Measurements from ENCODE around the gene RD3L.

Gene RD3L

GRCh38 chr14:103949131-103949790 lies 6.9 kb upstream of the RD3L start:
- no peaks in the 10 kb centered on the region for H3K4me1 ChIP-seq (ENCODE audit: insufficient read depth, low read length)
- no peak overlapping the region for H3K27ac ChIP-seq (ENCODE audit: low read length)
- no peak overlapping the region for H3K9ac ChIP-seq (ENCODE audit: low read depth, low read length)
- no peaks in the 10 kb centered on the region for H3K27me3 ChIP-seq (ENCODE audit: insufficient read depth, low read length)
- H3K9me3 ChIP-seq (ENCODE audit: insufficient read depth, low read depth, low read length): no peaks in the 10 kb centered on the region; the same call in 1 of the 2 replicates
- H3K4me3 ChIP-seq (ENCODE audit: low read length): no peak overlapping the region
- H3K36me3 ChIP-seq (ENCODE audit: insufficient read depth, low read depth, low read length): no peaks in the 10 kb centered on the region

- Histone ChIP-seq H3K9ac (ENCODE audit: low read depth, low read length) (no peak overlapping the region), H3K27me3 (ENCODE audit: insufficient read depth, low read length) (no peaks in the 10 kb centered on the region), H3K4me1 (ENCODE audit: insufficient read depth, low read length) (no peaks in the 10 kb centered on the region), H3K27ac (ENCODE audit: low read length) (no peak overlapping the region), H3K9me3 (ENCODE audit: insufficient read depth, low read depth, low read length) (no peaks in the 10 kb centered on the region; the same call in 1 of the 2 replicates), H3K36me3 (ENCODE audit: insufficient read depth, low read depth, low read length) (no peaks in the 10 kb centered on the region), H3K4me3 (ENCODE audit: low read length) (no peak overlapping the region)
Measured at GRCh38 chr14:103948442-103948841, 6.1 kb upstream of the RD3L start.

- Histone ChIP-seq H3K4me3 (ENCODE audit: low read length) (no peak overlapping the region), H3K36me3 (ENCODE audit: insufficient read depth, low read depth, low read length) (no peaks in the 10 kb centered on the region), H3K9me3 (ENCODE audit: insufficient read depth, low read depth, low read length) (no peaks in the 10 kb centered on the region; the same call in 1 of the 2 replicates), H3K9ac (ENCODE audit: low read depth, low read length) (no peak overlapping the region), H3K27me3 (ENCODE audit: insufficient read depth, low read length) (no peaks in the 10 kb centered on the region), H3K4me1 (ENCODE audit: insufficient read depth, low read length) (no peaks in the 10 kb centered on the region), H3K27ac (ENCODE audit: low read length) (no peak overlapping the region)
Measured at GRCh38 chr14:103946975-103947374, 4.6 kb upstream of the RD3L start.

- no peaks in the 10 kb centered on the region; the same call in 1 of the 2 replicates for H3K9me3 ChIP-seq (ENCODE audit: insufficient read depth, low read depth, low read length)
- H3K4me3 ChIP-seq (ENCODE audit: low read length): no peak overlapping the region
- H3K36me3 ChIP-seq (ENCODE audit: insufficient read depth, low read depth, low read length): no peaks in the 10 kb centered on the region
- H3K27me3 ChIP-seq (ENCODE audit: insufficient read depth, low read length): peaks cover 11% of the 10 kb centered on the region
- no peaks in the 10 kb centered on the region for H3K4me1 ChIP-seq (ENCODE audit: insufficient read depth, low read length)
- H3K27ac ChIP-seq (ENCODE audit: low read length): no peak overlapping the region
- H3K9ac ChIP-seq (ENCODE audit: low read depth, low read length): no peak overlapping the region
Measured at GRCh38 chr14:103943673-103944072, 1.3 kb upstream of the RD3L start.

GRCh38 chr14:103941462-103941861 lies 867 bp downstream of the RD3L start:
- H3K4me1 ChIP-seq (ENCODE audit: insufficient read depth, low read length): no peaks in the 10 kb centered on the region

GRCh38 chr14:103935102-103935501 lies 7.2 kb downstream of the RD3L start:
- H3K27me3 ChIP-seq (ENCODE audit: insufficient read depth, low read length): no peaks in the 10 kb centered on the region
- no peak overlapping the region for H3K9ac ChIP-seq (ENCODE audit: low read depth, low read length)
- no peaks in the 10 kb centered on the region for H3K36me3 ChIP-seq (ENCODE audit: insufficient read depth, low read depth, low read length)
- H3K4me3 ChIP-seq (ENCODE audit: low read length): no peak overlapping the region
- no peaks in the 10 kb centered on the region for H3K4me1 ChIP-seq (ENCODE audit: insufficient read depth, low read length)
- no peaks in the 10 kb centered on the region for H3K9me3 ChIP-seq (ENCODE audit: insufficient read depth, low read depth, low read length)
- no peak overlapping the region for H3K27ac ChIP-seq (ENCODE audit: low read length)

More at GRCh38 chr14:103941462-103941861, 867 bp downstream of the RD3L start:
- H3K27ac ChIP-seq (ENCODE audit: low read length): no peak overlapping the region
- H3K9ac ChIP-seq (ENCODE audit: low read depth, low read length): no peak overlapping the region
- no peaks in the 10 kb centered on the region for H3K36me3 ChIP-seq (ENCODE audit: insufficient read depth, low read depth, low read length)
- peaks cover 11% of the 10 kb centered on the region for H3K27me3 ChIP-seq (ENCODE audit: insufficient read depth, low read length)
- H3K4me3 ChIP-seq (ENCODE audit: low read length): no peak overlapping the region
- no peaks in the 10 kb centered on the region; the same call in 1 of the 2 replicates for H3K9me3 ChIP-seq (ENCODE audit: insufficient read depth, low read depth, low read length)

GRCh38 chr14:103932791-103933490 lies 9.4 kb downstream of the RD3L start:
- no peaks in the 10 kb centered on the region for H3K27me3 ChIP-seq (ENCODE audit: insufficient read depth, low read length)
- H3K4me3 ChIP-seq (ENCODE audit: low read length): no peak overlapping the region
- H3K9me3 ChIP-seq (ENCODE audit: insufficient read depth, low read depth, low read length): no peaks in the 10 kb centered on the region
- no peaks in the 10 kb centered on the region for H3K36me3 ChIP-seq (ENCODE audit: insufficient read depth, low read depth, low read length)
- H3K27ac ChIP-seq (ENCODE audit: low read length): no peak overlapping the region
- no peak overlapping the region for H3K9ac ChIP-seq (ENCODE audit: low read depth, low read length)
- H3K4me1 ChIP-seq (ENCODE audit: insufficient read depth, low read length): no peaks in the 10 kb centered on the region

- no peak overlapping the region for H3K27ac ChIP-seq (ENCODE audit: low read length)
- H3K9me3 ChIP-seq (ENCODE audit: insufficient read depth, low read depth, low read length): no peaks in the 10 kb centered on the region
- no peaks in the 10 kb centered on the region for H3K4me1 ChIP-seq (ENCODE audit: insufficient read depth, low read length)
- H3K27me3 ChIP-seq (ENCODE audit: insufficient read depth, low read length): no peaks in the 10 kb centered on the region
- H3K9ac ChIP-seq (ENCODE audit: low read depth, low read length): no peak overlapping the region
- H3K36me3 ChIP-seq (ENCODE audit: insufficient read depth, low read depth, low read length): no peaks in the 10 kb centered on the region
- H3K4me3 ChIP-seq (ENCODE audit: low read length): no peak overlapping the region
Measured at GRCh38 chr14:103931422-103931821, 10.9 kb downstream of the RD3L start.

GRCh38 chr14:103930051-103930604 lies 12.2 kb downstream of the RD3L start:
- Histone ChIP-seq H3K4me1 (ENCODE audit: insufficient read depth, low read length) (no peaks in the 10 kb centered on the region), H3K9ac (ENCODE audit: low read depth, low read length) (no peak overlapping the region), H3K9me3 (ENCODE audit: insufficient read depth, low read depth, low read length) (no peaks in the 10 kb centered on the region), H3K27me3 (ENCODE audit: insufficient read depth, low read length) (no peaks in the 10 kb centered on the region), H3K4me3 (ENCODE audit: low read length) (no peak overlapping the region), H3K36me3 (ENCODE audit: insufficient read depth, low read depth, low read length) (no peaks in the 10 kb centered on the region), H3K27ac (ENCODE audit: low read length) (no peak overlapping the region)

- no peaks in the 10 kb centered on the region for H3K4me1 ChIP-seq (ENCODE audit: insufficient read depth, low read length)
- H3K9ac ChIP-seq (ENCODE audit: low read depth, low read length): no peak within 1 kb of the TSS
Measured at GRCh38 chr14:103928011-103928890, 14.1 kb downstream of the RD3L start, which contains the start of gene TDRD9. TSS of gene TDRD9 (plus strand) at chr14:103928456. CDS start at chr14:103928510, 54 bp downstream.

GRCh38 chr14:103927566-103927965 lies 14.8 kb downstream of the RD3L start:
- Histone ChIP-seq H3K4me1 (ENCODE audit: insufficient read depth, low read length) (no peaks in the 10 kb centered on the region), H3K9me3 (ENCODE audit: insufficient read depth, low read depth, low read length) (no peaks in the 10 kb centered on the region), H3K9ac (ENCODE audit: low read depth, low read length) (no peak overlapping the region), H3K27ac (ENCODE audit: low read length) (no peak overlapping the region), H3K36me3 (ENCODE audit: insufficient read depth, low read depth, low read length) (no peaks in the 10 kb centered on the region), H3K4me3 (ENCODE audit: low read length) (no peak overlapping the region), H3K27me3 (ENCODE audit: insufficient read depth, low read length) (no peaks in the 10 kb centered on the region)

More at GRCh38 chr14:103928011-103928890, 14.1 kb downstream of the RD3L start, which contains the start of gene TDRD9:
- Histone ChIP-seq H3K9me3 (ENCODE audit: insufficient read depth, low read depth, low read length) (no peaks in the 10 kb centered on the region), H3K27ac (ENCODE audit: low read length) (no peak within 1 kb of the TSS), H3K4me3 (ENCODE audit: low read length) (no peak within 1 kb of the TSS), H3K27me3 (ENCODE audit: insufficient read depth, low read length) (no peaks in the 10 kb centered on the region), H3K36me3 (ENCODE audit: insufficient read depth, low read depth, low read length) (no peaks in the 10 kb centered on the region)

Data from iPS-20b (cell line).